NCI-H1436 (cell line): ENCODE results near the gene MXD4.

Experiments
- DNase-seq: peaks from one replicate; lab custom pipeline; 2025; lab: John Stamatoyannopoulos, UW

MXD4 gene

DNA sequence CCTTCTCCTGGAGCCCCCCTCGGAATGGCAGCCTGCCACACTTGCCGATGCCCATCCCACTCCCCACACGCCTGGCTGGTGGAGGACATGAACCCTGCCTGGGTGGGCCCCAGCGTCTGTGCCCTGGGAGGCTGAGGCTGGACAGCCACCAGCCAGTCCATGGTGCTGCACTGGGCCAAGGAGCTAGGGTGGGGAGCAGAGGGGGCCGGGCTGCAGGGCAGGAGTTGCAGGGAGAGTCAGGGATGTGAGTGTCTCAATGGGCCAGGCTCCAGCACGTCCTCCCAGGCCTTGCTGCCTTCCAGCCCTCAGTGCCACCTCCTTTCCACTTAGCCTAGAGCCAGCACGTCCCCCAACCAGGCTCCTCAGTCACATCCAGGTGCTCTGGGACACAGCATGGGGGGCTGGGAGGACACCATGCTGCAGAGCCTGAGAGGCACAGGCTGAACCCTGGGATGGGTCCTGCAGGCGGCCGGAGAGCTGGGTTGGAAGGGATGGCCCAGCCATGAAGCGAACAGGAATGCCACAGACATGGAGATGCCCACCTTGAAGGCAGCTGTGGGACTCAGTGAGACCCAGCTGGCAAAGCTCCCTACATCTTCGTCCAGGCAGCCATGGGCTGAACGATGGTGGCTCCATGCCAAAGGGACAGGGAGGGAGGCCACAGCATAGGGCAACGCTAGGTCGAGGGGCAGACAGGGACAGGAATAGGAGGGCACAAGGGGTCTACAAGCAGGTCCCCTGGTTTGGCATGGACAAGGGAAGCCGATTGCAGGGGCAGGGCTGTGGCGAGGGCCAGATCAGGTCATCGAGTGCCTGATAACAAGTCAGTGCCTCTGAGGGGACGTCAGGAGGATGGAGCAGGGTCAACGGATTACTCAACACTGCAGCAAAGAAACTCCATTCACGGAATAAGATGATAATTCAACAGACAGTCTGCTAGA lies 30.1 kb upstream of the MXD4 start:
- no peak for DNase-seq

DNA sequence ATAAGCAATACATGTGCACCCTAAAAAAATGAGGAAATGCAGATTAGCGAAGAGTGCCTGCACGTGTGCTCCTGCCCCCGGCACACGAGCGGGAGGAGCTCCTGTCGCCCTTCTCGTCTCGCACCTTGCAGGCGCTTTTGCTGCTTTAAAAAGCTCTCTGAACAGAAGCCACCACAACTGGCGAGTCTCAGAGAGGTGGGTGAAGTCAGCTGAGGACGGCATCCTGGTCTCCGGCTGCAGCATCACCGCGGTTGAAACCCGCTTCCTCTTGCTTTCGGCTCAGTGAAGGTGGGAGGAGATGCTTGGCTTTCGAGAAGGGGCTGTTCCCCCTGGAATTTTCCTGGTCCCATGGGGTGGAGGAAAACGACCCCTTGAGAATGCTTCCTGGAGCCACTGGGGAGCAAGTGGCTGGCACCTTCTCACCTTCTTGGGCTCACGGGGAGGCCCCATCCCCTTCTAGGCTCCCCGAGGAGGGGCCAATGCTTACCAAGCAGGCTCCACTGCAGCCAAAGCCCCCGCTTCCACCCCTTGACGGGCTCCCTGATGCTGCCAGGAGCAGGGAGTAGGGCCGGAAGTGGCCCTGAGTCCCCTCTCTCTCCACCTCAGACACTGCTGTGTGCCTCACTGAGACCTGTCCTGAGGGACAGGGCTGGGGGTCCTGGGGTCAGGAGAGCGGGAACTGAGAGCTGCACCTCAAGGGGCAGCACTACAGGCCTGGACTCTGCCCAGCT lies 29.2 kb upstream of the MXD4 start:
- no peak for DNase-seq

DNA sequence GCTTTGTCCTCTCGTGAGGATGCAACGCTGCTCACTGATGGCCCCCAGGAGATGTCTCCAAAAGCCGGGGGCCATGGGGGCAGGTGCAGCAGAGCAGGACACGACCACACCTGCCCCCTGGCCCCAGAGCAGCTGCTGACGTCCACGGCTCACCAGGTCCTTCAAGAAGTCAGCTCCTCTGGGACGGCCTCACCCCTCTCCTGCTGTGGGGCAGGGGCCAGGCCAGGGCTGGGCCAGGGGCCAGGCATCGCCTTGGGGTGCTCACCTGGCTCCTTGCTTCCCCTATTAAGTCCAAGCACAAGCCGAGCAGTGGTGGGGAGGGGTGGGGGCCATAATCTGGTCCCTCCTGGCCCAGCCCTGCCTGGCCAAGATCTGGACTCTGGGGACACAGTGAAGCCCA lies 28.6 kb upstream of the MXD4 start:
- DNase-seq = no peak

DNA sequence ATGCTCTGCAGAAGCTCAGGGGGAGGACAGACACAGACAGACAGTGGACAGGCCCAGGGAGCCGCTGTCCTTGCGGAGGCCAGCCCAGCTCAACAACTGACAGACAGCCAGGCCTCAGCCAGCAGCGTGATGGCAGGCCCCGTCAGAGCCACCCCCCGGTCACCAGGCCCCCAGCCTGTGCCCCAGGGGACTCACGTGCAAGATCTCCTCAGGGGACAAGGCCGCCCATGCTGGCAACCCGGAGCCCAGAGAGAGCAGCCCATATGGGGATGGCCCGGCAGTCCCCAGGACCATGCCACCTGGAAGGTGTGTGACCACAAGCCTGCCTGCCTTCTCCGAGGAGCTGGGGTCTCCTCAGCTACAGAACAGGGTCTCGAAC lies 28.0 kb upstream of the MXD4 start:
- no peak for DNase-seq

DNA sequence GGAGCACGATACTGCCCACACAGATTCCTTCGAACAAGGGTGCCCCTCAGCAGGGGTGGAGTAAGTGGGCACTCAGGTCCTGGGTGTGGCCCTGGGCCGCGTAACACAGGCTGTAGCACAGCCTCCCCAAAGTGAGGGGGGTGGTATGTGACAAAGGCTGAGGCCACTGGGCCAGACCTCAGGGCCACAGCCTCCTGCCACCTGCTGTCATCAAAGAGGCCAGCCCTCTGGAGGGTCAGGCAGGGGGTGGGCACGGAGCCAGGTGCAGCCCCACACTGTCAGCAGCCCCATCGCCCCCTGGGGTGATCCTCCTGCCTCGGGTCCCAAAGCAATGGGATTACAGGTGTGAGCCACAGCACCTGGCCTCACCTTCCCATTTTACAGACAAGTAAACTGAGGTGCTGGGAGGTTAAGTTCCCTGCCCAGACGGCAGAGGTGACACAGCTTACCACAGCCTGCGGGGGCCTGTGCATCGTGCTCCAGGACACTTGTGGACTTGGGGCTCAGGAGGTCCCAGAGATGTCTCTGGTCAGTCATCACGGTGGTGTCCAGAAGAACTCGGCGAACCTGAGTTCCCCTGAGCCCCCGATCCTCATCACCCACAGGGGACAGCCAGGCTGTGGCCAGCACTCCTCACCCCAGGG lies 27.5 kb upstream of the MXD4 start:
- no peak for DNase-seq

DNA sequence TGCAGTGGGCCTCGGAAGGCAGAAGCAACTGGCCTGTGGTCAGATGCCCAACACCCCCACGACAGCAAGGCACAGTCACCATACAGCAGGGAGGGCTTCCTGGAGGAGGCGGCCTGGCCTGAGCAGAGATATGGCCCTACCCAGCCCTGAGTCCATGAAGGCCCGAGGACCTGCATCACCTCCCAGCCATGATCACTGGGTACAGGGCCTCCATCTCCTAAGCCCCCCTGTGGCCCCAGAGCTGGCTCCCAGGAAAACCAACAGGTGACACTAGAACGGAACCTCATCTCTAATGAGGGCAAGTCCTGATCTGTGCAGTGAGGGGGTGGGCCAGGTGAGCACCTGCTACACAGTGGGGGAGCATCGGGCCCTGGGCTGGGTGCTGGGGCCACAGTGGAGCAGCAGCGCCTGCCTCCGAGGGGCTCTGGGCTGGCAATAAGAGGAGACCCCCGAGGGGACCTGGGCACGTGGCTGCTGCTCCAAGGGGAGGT lies 26.2 kb upstream of the MXD4 start:
- DNase-seq = no peak

DNA sequence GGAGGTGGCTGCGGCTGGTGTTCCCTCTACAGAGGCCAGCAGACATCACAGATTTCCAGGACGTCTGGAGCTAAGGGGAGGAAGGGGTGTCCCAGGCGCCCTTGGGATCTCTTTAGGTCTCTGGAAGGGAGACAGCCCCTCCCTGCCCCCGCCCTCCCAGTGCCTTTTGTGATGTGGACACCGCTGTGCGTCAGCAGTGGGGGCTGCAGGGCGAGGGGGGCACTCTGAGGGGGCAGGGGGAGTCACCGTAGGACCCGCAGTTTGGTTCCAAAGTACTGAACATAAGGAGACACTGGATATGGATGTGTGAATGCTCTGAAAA lies 25.6 kb upstream of the MXD4 start:
- no peak for DNase-seq

DNA sequence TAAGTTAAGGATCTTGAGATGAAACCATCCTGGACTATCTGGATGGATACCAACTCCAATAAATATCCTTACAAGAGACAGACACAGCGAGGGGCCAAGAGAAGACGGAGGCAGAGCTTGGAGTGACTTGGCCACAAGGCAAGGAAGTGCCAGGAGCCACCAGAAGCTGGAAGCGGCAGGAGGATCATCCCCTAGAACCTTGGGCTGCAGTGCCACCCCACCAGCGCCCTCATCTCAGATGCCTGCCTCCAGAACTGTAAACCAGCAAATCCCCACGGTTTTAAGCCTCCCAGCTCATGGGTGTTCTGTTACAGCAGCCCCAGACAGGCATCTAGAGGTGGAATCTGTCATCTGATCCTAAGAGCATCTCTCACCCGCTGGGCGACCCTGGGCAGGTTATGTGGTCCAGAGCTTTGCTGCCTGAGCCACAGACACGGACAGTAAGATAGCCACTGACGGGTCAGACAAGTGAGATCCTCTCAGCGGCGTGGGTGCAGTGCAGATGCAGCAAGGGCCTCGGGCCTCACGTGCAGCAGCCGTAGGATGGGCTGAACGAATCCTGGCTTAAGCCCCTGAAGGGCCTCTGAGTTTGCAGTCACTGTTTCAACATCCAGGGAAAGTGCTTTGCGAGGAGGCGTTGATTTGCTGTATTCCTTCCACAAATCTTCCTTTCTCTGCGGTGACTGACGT lies 25.1 kb upstream of the MXD4 start:
- no peak for DNase-seq

DNA sequence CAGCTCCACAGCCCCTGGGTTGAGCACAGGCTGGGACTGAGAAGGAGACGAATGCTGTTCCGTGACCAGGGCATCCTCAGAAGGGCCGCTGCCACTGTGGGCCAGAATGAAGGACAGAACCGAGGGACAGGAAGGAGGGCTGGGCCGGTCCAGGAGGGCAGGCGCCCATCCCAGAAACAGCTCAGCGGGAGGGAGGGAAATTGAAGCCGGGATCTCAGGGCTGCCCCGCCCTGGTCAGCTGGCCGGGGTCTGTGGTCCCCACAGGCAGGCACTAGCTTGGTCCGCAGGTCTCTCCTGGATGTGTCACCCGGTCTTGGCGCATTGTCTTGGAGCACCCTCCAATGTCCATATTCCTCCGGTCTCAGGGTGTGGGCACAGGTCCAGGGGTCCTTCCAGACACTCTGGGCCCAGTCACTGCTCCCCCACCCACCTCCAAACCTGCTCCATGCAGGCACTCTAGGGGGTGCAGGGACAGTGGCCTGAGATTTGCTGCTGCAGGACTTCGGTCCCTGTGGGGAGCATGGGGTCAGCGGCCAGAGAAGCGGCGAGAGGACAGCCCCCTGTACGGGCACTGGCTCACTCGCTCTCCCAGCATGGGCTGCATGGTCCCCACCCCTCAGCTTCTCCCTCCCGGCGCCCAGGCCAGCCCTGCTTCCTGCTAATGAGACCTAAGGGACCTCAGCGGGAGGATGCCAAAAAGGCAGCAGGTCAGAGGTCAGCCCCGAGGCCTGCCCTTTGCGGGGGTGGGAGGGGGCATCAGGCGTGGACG lies 23.9 kb upstream of the MXD4 start:
- DNase-seq = no peak

DNA sequence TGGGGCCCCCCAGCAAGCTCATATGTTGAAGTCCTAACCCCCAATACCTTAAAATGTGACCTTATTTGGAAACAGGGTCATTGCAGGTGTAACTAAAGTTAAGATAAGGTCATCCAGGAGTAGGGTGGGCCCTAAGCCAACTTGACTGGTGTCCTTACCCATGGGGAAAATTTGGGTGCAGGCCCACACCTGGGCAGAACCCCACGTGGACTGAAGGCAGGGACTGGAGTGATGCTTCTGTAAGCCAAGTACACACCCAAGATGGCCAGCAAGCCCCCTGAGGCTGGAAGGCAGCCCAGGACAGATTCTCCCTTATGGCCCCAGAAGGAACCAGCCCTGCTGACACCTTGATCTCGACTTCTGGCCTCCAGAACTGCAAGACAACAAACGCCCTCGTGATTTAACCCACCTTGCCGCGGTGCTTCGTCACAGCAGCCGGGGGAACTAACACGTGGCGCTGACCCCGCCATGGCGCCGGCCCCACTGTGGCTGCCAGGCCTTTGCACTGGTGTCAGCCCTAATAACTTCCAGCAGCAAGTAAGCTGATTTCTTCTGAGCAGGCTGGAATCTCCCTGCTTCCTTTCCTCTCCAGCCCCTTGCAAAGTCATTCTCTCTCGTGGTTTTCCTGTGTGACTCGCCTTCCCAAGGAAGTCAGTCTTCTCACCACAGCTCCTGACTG lies 23.2 kb upstream of the MXD4 start:
- no peak for DNase-seq

DNA sequence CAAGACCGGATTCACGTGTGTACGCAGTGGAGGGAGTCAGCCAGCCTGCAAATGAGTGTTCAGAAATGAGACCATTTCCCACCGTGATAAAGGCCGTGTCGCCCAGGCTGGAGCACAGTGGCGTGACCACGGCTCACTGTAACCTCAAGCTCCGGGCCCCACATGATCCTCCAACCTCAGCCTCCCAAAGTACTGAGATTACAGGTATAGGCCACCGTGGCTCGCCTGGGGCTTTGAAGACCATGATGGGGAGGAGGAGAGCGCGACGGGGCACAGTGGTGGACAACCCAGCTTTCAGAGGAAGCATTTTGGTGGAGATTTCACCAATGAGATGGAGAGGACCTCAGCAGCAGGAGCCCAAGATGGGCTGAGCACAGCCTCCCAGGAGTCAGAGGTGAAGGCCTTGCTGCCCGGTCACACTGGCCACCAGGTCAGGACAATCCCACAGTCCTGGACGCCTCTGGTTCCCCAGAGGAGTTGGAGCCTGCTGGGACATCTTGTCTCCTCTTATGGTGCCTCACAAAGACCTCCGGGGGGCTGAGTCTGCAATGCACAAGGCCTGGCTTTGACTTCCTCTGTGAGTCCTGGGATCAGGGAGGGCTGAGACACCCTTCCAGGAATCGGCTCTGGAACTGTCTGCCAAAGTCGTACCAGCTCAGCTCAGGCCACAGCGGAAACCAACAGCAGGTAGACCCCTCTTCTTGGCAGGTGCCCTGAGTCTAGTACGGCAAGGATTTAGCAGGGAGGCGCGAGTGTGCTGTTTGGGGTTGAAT lies 22.4 kb upstream of the MXD4 start:
- DNase-seq = no peak

DNA sequence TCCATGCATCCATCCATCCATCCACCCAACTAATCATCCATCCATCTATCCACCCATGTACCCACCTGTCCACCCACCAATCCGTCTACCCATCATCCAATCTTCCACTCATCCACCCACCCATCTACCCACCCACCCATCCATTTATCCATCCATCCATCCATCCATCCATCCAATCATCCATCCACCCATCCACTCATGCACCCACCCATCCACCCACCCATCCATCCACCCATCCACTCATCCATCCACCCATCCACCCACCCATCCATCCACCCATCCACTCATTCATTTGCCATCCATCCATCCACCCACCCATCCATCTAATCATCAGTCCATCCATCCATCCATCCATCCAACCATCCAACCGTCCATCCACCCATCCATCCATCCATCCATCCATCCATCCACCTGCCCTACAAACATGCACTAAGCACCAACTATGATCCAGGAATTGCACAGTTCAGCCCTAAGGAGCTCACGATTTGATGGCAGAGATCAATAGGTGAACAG lies 21.3 kb upstream of the MXD4 start:
- DNase-seq = no peak

DNA sequence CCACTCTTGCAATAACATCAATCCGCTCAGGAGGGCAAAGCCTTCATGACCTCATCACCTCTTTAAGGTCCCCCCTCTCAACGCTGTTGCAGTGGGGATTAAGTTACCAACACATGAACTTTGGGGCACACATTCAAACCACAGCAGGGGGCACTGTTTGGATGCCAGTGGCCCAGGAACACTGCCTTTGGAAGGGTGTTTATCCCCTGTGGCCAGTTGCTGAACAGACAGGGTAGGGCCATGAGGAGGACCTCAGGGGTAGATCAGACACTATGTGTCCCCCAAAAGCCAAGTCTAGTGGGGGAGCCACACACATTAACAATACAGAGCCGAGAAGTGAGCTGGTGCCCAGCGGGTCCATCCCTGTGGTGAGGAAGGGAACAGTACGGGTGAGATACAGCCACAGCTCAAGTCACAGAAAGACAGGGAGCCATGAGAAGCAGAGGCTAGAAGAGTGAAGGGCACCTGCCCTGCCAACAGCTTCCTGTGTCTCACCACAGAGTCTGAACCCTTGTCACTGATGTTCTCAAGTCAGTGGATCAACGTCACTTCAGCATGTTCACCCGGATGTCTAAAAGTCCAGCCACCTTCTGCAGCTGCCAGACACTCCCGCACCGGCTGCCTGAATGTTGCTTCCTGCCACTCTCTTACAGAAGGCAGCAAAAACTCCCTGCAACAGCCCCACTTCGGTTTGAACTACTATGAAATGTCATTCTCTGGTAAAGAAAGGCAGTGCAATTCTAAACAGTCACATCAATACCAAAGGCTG lies 19.9 kb upstream of the MXD4 start:
- no peak for DNase-seq

DNA sequence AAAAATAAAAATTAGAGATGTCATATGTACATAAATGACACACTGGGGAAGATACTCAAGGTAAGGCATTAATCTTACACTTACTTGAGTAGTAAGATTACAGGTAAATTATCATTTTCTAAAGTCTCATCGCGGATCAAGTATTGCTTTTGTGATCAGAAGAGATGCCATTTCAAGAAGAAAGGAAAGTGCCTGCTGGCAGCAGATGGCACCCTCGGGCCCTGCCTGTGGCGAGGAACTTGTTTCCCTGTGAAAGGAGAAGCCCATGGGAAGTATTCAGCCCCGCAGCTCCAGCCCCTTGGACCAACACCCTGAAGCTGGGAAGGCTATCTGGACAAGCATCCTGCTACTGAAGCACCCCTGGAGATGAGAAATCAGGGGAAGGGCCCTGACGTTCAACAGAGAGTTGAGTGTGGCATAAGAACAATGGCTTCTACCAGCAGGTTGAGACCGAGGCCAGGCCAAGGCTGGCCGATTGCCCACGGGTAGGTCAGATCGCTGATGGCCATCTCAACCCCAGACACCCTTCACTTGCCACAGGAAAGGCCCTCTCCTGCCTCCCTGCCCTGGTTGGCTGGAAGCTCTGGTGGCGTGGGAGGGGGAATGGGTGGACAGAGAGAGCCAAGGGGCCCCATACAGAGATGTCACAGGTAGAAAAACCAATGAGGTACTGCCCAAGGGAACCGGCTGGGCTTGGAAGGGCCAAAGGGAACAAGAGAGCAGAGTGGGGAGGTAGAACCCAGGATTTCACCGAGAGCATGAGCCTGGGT lies 18.8 kb upstream of the MXD4 start:
- DNase-seq = no peak

DNA sequence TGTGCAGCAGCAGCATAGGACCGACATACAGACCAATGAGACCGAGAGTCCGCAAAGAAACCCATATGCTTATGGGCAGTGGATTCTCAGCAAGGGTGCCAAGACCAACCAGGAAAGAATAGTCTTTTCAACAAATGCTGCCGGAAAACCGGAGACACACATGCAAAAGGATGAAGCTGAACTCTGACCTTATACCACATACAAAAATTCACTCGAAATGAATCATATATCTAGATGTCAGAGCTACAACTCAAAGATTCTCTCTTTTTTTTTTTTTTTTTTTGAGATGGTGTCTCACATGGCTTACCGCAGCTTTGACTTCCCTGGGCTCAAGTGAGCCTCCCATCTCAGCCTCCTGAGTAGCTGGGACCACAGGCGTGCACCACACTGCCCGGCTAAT lies 16.0 kb upstream of the MXD4 start:
- no peak for DNase-seq

DNA sequence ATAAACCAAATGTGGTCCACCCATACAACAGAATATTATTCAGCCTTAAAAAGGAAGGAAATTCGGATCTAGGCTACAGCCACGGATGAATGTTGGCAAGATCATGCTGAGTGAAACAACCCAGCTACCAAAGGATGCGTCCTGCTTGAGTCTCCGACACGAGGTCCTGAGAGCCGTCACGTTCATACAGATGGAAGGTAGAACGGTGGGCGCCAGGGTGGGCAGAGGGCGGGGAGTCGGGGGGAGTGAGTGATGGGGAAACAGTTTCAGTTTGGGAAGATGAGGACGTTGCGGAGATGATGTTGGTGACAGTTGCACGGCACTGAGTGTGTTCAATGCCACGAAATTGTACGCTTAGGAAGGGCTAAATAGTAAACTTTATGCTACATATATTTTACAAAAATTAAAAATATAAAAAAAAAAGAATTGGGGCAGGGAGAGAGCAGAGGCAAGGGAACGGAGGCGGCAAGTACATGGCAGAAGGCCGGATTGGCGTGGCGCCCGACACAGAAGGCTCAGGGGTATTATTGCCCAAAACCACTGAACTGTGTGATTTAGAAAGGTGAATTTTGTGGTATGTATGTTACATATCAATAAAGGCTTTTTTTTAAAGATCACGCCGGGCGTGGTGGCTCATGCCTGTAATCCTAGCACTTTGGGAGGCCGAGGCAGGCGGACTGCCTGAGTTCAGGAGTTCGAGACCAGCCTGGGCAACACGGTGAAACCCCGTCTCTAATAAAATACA lies 14.8 kb upstream of the MXD4 start:
- no peak for DNase-seq

DNA sequence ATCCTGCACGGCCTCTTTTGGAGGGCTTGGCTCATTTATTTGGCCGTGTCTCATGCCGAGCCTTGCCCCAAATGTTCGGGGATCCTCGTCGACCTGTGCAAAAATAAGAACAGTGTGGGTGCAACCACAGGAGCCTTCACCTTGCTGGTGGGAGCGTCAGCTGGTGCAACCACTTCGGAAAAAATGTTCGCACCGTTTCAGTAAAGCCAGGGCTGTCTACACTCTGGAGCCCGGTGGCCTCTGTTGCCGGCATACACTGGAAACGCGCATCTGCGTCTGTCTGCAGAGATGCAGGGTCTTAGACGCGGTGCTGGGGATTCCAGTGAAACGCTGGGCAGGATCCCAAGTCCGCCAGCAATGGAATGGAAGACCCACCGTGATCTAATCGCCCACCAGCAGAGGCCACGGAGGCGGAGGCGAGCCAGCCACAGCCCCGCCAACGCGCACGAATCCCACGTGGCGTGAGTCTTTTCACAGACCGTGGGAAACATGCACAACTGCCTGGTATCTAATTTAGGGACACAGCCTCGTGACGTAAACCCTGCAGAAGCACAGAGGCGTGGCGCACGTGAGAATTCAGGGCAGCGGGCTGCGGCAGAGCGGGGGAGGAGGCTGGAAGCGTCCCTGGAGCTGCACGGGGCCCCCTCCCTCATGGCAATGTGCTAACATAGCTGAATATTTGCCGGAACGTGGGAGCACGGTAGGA lies 13.8 kb upstream of the MXD4 start:
- no peak for DNase-seq
